Measurements from ENCODE around the gene GMDS.
"Not testable (repeated sequence)": the region's sequence is repeated elsewhere in the genome, so short reads cannot be mapped to it uniquely, and the experiment has no call there.

GMDS gene

DNA sequence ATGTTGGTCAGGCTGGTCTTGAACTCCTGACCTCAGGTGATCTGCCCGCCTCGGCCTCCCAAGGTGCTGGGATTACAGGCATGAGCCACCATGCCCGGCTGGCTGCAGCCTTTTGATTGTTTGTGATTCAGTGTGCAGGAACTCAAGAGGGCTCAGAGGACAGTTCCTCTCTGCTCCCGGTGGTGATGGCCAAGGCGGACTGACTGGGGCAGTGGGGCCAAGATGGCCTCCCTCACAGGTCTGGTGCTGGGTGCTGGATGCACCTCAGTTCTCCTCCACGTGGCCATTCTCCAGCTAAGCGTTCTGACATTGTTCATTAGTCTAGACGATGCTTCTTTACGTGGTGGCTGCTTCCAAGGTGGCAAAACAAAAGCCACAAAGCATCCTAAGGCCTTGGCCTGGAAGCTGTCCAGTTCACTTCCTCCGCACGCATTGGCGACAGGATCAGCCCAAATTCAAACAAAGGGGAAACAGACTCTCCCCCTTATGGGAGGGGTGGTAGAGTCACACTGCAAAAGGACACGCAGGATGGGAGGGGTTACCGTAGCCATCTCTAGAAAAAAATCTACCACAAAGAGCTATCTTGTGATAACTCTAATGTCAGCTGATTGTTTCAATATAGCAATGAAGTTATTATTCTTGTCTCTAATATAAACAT is 488.8 kb downstream of the GMDS start:
- TF ChIP-seq, protein P1, sequence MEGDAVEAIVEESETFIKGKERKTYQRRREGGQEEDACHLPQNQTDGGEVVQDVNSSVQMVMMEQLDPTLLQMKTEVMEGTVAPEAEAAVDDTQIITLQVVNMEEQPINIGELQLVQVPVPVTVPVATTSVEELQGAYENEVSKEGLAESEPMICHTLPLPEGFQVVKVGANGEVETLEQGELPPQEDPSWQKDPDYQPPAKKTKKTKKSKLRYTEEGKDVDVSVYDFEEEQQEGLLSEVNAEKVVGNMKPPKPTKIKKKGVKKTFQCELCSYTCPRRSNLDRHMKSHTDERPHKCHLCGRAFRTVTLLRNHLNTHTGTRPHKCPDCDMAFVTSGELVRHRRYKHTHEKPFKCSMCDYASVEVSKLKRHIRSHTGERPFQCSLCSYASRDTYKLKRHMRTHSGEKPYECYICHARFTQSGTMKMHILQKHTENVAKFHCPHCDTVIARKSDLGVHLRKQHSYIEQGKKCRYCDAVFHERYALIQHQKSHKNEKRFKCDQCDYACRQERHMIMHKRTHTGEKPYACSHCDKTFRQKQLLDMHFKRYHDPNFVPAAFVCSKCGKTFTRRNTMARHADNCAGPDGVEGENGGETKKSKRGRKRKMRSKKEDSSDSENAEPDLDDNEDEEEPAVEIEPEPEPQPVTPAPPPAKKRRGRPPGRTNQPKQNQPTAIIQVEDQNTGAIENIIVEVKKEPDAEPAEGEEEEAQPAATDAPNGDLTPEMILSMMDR (IDR thresholded peaks at IDR 0.05; ENCODE audit: low read depth, low read length): no peak
- no peak for DNase-seq (ENCODE audit: low read depth in 2 of 2)
- no peak overlapping the region for H3K4me3 ChIP-seq (replicated peaks in 1 of 2; ENCODE audit: low read depth in 2 of 2, low read length in 2 of 2)

DNA sequence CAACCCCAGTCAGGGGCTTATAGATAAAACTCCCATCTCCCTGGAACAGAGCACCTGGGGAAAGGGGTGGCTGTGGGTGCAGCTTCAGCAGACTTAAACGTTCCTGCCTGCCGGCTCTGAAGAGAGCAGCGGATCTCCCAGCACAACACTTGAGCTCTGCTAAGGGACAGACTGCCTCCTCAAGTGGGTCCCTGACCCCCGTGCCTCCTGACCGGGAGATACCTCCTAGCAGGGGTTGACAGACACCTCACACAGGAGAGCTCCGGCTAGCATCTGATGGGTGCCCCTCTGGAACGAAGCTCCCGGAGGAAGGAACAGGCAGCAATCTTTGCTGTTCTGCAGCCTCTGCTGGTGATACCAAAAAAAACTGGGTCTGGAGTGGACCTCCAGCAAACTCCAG is 494.3 kb downstream of the GMDS start:
- not testable (repeated sequence) for DNase-seq (ENCODE audit: low read depth in 2 of 2); H3K4me3 ChIP-seq (replicated peaks in 1 of 2; ENCODE audit: low read depth in 2 of 2, low read length in 2 of 2)

DNA sequence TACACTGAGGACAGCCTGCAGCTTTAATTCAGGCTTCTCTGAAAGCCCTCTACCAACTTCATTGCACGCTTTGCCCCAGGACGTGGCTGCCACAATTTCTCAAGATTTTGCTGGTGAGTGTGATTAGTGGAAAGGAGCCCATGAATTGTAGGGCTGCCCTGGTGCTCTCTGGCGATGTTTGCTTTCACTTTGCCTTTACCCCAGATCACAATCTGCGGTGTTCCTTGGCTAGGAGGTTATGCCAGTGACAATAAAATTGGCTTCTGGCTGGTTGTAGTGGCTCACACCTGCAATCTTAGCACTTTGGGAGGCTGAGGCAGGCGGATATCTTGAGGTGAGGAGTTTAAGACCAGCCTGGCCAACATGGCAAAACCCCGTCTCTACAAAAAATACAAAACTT is 496.4 kb downstream of the GMDS start:
- no peak overlapping the region for H3K4me3 ChIP-seq (replicated peaks in 1 of 2; ENCODE audit: low read depth in 2 of 2, low read length in 2 of 2)
- DNase-seq (ENCODE audit: low read depth in 2 of 2): no peak
- TF ChIP-seq, protein P1 (IDR thresholded peaks at IDR 0.05; ENCODE audit: low read depth, low read length): no peak

DNA sequence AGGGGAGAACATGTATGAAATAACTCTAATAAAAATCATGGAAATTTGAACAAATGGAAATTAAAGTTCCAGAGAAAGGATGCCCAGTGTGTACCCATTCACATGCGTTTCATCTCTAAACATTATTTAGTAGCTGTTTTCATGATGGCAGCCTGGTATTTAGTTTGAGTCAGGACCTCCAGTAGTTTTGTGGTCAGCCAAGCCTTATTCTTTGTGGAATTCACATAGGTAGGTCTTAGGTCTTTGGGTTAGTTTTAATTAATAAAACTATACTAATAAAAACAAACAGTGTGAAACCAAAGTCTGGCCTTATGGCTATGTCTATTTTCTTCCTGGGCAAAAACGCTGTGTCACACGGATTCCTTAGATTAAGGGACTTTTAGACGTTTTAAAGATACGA is 497.9 kb downstream of the GMDS start:
- TF ChIP-seq, protein P1 (IDR thresholded peaks at IDR 0.05; ENCODE audit: low read depth, low read length): no peak
- no peak for DNase-seq (ENCODE audit: low read depth in 2 of 2)
- no peak overlapping the region for H3K4me3 ChIP-seq (replicated peaks in 1 of 2; ENCODE audit: low read depth in 2 of 2, low read length in 2 of 2)

DNA sequence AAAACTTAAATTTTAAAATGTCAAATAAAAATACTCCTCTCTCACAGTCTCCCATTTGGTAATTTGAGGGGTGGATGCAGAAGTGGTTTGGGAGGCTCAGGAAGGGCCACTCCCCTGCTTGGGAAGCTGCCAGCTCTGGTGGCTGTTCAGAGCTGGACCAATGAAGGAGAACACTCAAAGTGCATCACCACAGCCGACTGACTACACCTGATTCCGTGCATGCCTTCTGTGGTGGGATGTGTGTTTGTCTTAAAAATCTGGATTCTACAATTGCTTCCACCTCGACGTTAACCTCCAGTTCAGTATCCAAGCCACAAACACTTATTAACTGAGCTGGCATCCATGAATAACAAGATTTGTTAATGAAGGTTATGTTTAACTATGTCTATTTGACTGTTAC is 498.4 kb downstream of the GMDS start:
- TF ChIP-seq, protein P1 (IDR thresholded peaks at IDR 0.05; ENCODE audit: low read depth, low read length): no peak
- DNase-seq (ENCODE audit: low read depth in 2 of 2): no peak
- H3K4me3 ChIP-seq (replicated peaks in 1 of 2; ENCODE audit: low read depth in 2 of 2, low read length in 2 of 2): no peak overlapping the region

DNA sequence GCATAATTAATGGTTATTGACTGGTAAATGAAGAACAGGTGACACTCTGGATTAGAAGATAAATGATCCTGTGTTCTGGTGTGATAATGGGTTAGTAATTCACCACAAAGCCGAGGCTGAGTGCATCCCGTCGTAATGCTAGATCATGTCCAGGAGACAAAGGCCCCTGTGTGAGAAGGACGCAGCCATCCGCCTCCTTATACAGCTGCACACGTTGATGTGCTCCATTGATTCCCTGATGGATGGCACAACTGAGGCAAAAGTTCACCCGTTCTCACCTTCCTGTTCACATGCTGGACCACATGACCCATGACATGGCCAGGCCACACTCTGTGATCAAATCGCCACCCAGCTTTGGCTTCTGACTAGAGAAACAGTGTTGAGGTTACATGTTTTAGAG is 499.6 kb downstream of the GMDS start:
- DNase-seq (ENCODE audit: low read depth in 2 of 2): no peak
- no peak overlapping the region for H3K4me3 ChIP-seq (replicated peaks in 1 of 2; ENCODE audit: low read depth in 2 of 2, low read length in 2 of 2)
- TF ChIP-seq, protein P1 (IDR thresholded peaks at IDR 0.05; ENCODE audit: low read depth, low read length): no peak

DNA sequence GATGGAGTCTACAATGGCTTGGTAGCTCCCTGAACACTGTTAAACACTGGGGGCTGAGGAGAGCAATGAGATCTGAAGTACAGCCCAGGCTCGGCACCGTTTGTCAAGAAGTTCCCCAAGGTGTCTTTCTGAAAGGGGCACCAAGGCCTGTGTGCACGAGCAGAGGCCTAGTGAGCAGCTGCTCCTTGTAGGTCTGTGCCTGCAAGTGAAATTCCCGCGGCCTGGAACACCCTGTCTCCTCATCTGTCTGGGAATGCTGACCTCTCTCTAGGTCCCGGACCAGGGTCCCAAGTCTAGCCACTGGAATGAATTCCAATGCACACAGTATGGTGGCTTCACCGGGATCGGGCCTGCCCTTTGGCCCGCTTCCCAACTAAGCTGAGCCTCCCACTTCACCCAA is 500.9 kb downstream of the GMDS start:
- TF ChIP-seq, protein P1 (IDR thresholded peaks at IDR 0.05; ENCODE audit: low read depth, low read length): no peak
- H3K4me3 ChIP-seq (replicated peaks in 1 of 2; ENCODE audit: low read depth in 2 of 2, low read length in 2 of 2): no peak overlapping the region
- DNase-seq (ENCODE audit: low read depth in 2 of 2): no peak
